Ramos (cell line): Measurements from ENCODE around the gene KLF2.
"Not testable (repeated sequence)": the region's sequence is repeated elsewhere in the genome, so short reads cannot be mapped to it uniquely, and the experiment has no call there.

Experiments used
- in situ Hi-C: fragments of 300-500 bp; cut with MboI; formaldehyde crosslinking; loops from one replicate; pipeline ENCODE4 v1.14.3; 2022; ENCODE audit warnings: low sequenced_read_pairs; ENCODE audit not compliant: unreplicated experiment

The KLF2 gene

GRCh38 chr19:16324384-16325160 lies at the start of gene KLF2:
Gene KLF2, plus strand, starts transcription at chr19:16324826. Its CDS starts 98 bp downstream, at chr19:16324924.
- in situ Hi-C loops = no loop called here

- in situ Hi-C loops = no loop called here
These were observed 44.3 kb upstream of the KLF2 start for GRCh38 chr19:16280306-16280705.

- in situ Hi-C loops = no loop called here
These were observed 42.9 kb upstream of the KLF2 start for GRCh38 chr19:16281743-16282142.

DNA sequence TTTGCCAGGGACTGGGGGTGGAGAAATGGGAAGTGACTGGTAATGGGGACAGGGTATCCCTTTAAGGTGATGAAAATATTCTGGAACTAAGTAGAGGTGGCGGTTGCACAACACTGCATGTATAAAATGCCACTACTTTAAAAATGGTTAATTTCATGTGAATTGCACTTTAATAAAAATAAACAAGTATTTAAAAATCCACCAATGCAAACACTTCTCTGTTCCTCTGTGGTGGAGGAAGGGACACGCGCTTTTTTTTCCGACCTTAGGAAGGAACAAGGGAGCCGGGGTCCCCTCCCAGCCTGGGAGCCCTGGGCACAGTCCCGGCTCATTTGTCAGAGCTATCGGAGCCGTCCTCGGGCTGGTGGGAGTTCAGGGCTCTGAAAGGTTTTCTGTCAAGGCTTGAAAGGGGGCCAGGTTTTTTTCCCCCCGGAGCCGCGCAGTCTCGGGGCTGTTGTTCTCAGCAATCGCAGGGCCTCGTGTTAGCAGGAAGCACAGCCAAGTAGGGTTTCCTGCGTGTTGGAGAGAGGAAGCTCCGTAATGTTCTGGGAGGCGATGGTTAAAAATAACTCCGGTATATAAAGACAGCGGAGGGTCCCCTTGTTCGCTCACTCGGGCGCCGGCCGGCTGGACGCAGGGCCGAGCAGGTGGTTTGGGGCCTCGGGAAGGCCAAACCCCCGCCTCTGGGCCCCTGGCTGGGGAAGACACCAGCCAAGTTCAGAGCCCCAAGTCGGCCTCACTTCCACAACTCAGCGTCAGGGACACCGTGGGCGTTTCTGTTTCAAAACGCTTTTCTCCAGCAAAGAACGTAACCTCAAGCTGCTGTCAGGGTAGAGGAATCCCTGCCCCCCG lies 41.2 kb upstream of the KLF2 start:
- in situ Hi-C loops = no loop called here

GRCh38 chr19:16284505-16284904 lies 40.1 kb upstream of the KLF2 start:
- in situ Hi-C loops = no loop called here

DNA sequence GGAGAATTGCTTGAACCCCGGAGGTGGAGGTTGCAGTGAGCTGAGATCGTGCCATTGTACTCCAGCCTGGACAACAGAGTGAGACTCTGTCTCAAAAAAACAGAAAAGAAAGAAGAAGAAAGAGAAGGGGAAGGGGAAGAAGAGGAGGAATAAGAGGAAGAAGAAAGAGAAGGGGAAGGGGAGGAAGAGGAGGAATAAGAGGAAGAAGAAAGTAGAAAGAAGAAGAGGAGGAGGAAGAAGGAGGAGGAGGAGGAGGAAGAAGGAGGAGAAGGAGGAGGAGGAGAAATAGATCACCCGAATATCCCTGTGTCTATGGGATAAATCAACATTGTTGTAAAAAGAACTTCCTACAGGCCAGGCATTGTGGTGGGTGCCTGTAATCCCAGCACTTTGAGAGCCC lies 39.5 kb upstream of the KLF2 start:
- in situ Hi-C loops = not testable (repeated sequence)

DNA sequence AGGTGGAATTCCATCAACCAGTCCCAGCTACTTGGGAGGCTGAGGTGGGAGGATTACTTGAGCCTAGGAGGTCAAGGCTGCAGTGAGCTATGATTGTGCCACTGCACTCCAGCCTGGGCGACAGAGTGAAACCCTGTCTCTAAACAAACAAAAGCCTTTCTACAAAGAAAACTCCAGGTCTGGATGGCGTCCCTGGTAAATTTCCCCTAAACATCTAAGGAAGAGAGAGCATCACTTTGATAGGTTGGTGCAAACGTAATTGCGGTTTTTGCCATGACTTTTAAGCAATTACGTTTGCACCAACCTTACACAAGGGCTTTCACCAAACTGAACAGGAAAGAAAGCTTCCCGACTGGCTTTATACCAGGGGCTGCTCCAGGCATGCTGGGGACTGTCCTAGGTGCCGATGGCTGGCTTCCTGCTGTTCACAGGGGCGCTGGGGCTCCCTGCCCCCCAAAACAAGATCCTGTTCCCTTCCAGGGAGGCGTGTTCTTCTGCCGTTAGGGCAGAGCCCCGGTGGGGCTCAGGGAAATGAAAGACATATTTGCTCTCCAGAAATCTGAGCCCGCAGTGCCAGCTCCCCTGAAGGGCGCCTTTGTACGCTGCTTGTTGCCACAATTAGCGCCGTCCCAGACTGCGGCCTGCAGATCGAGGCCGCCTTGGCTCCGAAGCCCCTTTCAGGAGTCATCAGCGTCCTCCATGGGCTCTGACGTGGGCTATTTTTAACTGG lies 38.7 kb upstream of the KLF2 start:
- in situ Hi-C loops = no loop called here

DNA sequence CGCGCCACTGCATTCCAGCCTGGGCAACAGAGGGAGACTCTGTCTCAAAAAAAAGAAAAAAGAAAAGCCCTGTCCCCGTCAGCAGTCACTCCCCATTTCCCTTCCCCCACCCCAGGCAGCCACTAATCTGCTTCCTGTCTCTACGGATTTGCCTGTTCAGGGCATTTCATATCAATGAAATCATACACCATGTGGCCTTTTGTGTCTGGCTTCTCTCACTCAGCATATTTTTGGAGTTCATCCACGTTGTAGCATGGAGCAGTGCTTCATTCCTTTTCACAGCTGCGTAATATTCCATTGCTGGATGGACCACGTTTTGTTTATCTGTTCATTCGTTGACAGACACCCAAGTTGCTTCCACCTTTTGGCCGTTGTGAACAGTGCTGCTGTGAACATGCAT lies 36.1 kb upstream of the KLF2 start:
- in situ Hi-C loops = no loop called here

DNA sequence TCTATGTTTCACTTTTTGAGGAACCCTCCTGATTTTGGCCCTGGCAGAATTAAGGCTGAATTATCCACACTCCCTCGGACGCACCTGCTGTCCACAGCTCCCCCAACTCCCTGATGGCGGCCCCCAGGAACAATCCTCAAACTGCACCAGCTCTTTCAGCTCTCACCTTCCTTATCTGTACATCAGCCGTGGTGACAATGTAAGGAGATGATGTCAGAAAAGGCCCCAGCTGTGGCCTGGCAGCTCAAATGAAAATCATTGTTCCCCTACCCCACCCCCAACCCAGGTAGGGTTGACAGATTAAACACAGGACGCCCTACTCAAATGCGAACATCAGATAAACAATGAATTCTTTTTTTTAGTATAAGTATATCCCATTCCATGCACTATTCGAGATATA lies 35.0 kb upstream of the KLF2 start:
- in situ Hi-C loops = no loop called here

DNA sequence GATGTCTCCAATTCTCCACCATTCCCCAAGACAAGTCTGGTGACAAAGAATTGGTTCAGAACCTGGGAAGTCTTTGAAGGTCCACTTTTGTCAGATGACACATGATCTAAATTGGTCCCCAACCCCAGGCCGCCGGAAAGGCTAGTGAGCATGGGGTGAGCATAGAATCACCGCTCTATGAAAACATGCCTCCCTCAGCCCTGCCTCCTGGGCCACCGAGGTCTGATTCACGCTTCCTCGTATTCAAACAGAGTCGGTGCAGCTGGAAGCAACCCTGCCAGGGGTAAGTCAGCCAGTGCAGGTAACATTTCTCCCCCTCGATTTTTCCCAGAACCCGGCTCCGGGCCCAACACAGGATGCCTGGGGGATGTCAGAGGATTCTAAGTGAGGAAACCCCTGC lies 33.9 kb upstream of the KLF2 start:
- in situ Hi-C loops = no loop called here

GRCh38 chr19:16293118-16294091 lies 31.2 kb upstream of the KLF2 start:
- in situ Hi-C loops = no loop called here

DNA sequence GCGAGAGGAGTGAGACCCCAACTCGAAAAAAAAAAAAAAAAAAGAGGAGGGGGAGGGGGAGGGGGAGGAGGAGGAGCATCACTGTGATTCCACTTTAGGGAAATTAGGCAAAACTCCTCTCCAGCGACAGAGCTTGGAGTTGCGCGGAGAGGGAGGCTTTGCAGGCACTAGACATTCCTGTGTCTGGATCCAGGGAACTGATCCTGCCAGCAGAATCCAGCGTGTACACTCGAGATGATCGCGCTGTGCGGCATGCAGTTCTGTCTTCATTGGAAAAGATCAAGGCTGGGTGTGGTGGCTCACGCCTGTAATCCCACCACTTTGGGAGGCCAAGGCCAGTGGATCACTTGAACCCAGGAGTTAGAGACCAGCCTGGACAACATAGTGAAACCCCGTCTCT lies 29.6 kb upstream of the KLF2 start:
- in situ Hi-C loops = no loop called here

DNA sequence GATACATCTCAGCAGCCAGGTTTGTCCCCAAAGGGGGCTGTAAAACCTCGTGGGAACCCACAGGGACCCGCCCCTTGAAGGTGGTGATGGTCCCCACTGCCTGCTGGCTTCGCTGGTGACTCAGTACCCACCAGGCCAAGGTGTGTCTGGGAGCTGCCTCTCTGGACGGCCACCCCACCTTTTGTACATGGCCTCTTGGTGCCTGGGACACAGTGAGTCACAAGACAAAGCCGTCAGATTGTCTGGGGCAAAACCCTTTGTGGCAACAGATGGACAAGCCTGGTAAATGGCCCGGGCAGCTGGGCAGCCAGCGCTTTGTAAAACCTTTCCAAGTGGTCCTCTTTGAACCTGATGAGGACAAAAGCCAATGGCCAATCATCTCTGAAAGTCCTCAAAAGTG lies 27.9 kb upstream of the KLF2 start:
- in situ Hi-C loops = no loop called here

GRCh38 chr19:16297575-16298178 lies 26.9 kb upstream of the KLF2 start:
- in situ Hi-C loops = no loop called here

DNA sequence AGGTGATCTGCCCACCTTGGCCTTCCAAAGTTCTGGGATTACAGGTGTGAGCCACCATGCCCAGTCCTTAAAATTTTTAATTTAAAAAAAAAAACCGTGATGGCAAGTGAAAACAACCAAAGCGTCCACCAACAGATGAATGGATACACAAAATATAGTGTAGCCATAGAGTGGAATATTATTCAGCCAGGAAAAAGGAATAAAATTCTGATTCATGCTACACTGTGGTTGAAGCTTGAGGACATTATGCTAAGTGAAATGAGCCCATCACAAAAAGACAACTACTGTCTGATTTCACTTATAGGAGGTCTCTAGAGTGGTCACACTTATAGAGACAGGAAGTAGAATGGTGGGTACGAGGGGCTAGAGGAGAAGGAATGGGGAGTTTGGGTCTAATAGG lies 26.3 kb upstream of the KLF2 start:
- in situ Hi-C loops = no loop called here

DNA sequence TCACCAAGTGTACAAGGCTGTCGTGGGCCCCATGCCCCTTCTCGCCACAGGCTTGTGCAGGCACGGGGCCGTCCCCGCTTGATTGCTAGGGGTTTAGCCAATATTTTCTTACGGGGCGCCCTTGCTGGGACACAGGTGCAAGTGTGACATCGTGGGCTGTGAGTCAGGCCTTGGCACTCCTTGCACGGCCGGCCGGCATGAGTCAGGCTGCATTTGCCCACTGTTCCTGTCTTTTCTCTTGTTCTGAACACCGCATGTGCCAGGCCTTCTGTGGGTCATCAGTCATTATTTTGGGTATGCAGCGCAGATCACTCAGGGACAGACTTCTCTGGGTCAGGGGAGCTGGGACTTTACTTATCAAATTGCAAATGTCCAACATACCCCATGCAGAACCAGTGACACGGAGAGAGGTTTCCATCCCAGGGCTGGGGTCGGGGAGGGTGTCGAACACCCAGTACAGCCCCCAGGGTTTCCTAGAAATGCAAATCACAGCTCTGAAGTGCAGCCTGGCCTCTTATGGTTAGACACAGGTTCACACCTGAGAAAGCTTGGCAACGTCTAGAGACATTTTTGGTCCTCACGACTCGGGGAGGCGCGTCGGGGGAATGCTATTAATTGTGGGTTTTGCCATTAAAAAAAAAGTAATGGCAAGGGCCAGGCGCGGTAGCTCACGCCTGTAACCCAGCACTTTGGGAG lies 22.5 kb upstream of the KLF2 start:
- in situ Hi-C loops = no loop called here

- in situ Hi-C loops = no loop called here
These were observed 20.9 kb upstream of the KLF2 start for GRCh38 chr19:16303755-16304154.

GRCh38 chr19:16304511-16304910 lies 20.1 kb upstream of the KLF2 start:
- in situ Hi-C loops = not testable (repeated sequence)

DNA sequence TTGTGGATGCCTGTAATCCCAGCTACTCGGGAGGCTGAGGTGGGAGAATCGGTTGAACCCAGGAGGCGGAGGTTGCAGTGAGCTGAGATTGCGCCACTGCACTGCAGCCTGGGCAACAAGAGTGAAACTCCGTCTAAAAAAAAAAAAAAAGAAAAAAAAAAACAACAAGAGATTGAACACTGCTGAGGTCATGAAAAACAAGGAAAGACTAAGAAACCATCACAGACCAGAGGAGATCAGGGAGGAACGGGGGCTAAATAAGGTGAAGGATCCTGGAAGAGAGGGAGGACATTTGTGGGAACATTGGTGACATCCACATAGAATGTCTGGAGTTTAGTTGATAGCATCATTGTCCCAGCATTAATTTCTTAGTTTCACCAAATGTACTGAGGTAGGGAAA lies 19.6 kb upstream of the KLF2 start:
- in situ Hi-C loops = not testable (repeated sequence)
